H1 (cell line): ENCODE data around the gene SGMS1. TPM values are rescaled to one million over a fixed set of nuclear protein-coding genes. Genes with fewer than 3 reads are reported as not detected.

Source experiments
- CTCF ChIA-PET: fragments of 300-600 bp; sonication (Branson Sonifier 250); formaldehyde crosslinking; loops from one replicate; lab custom pipeline; 2021; ENCODE audit not compliant: partially characterized antibody; lab: Charles Lee
- POLR2A ChIA-PET: fragments of 300-600 bp; sonication (Branson Sonifier 250); formaldehyde crosslinking; loops from one replicate; lab custom pipeline; 2021; ENCODE audit warnings: inconsistent platforms; ENCODE audit not compliant: partially characterized antibody; lab: Charles Lee
- DNase-seq, 2 experiments: peaks; one replicate each; pipeline versions ENCODE4 v3.0.0 to v3.0.0-alpha.2; 2010 to 2022; ENCODE audit warnings: low spot score in 2 of 2, low read depth in 1 of 2, mixed read lengths in 1 of 2
- FAIRE-seq: peaks from 2 replicates; lab custom pipeline; 2011; peaks lifted over from hg19 to GRCh38; lab: Jason Lieb, UNC
- H2AFZ ChIP-seq: 2 replicates; pipeline ENCODE4 v1.8.1; 2012; ENCODE audit warnings: low read length, inconsistent platforms
- H2AK5ac ChIP-seq: 2 replicates; pipeline ENCODE4 v1.6.1; 2013; ENCODE audit warnings: low read depth, low read length
- H2BK120ac ChIP-seq: replicated peaks from 2 replicates; pipeline ENCODE3; 2013; ENCODE audit warnings: low read depth, low read length, inconsistent platforms
- H2BK12ac ChIP-seq: 2 replicates; pipeline ENCODE4 v1.6.1; 2013; ENCODE audit warnings: low read depth, low read length
- H2BK15ac ChIP-seq: 2 replicates; pipeline ENCODE4 v1.6.1; 2013; ENCODE audit warnings: low read length
- H2BK20ac ChIP-seq: 2 replicates; pipeline ENCODE4 v1.6.1; 2013; ENCODE audit warnings: low read length
- H2BK5ac ChIP-seq: 2 replicates; pipeline ENCODE4 v1.6.1; 2013; ENCODE audit warnings: low read depth, low read length
- H3K14ac ChIP-seq: 2 replicates; pipeline ENCODE4 v1.6.1; 2013; ENCODE audit warnings: inconsistent platforms; ENCODE audit not compliant: insufficient read length
- H3K18ac ChIP-seq: 2 replicates; pipeline ENCODE4 v1.6.1; 2013; ENCODE audit warnings: low read length; ENCODE audit errors: extremely low read depth
- H3K23ac ChIP-seq: 2 replicates; pipeline ENCODE4 v1.6.1; 2013; ENCODE audit warnings: inconsistent platforms; ENCODE audit not compliant: insufficient read length
- H3K23me2 ChIP-seq: 2 replicates; pipeline ENCODE4 v1.6.1; 2013; ENCODE audit warnings: low read depth, low read length
- H3K27ac ChIP-seq: 2 replicates; pipeline ENCODE4 v1.6.1; 2011; ENCODE audit warnings: low read depth, low read length, inconsistent platforms
- H3K27me3 ChIP-seq, 4 experiments: replicated peaks in 1 of 4; 1 replicate in 1 of 4; 2 replicates in 3 of 4; pipeline versions ENCODE4 v1.6.1 to v1.8.1; 2011 to 2013; ENCODE audit warnings: low read length in 3 of 4, mild to moderate bottlenecking in 3 of 4, inconsistent platforms in 2 of 4, mixed read lengths in 2 of 4, moderate library complexity in 1 of 4; ENCODE audit not compliant: control insufficient read depth in 3 of 4, insufficient read depth in 3 of 4; ENCODE audit errors: extremely low read depth in 1 of 4
- H3K36me3 ChIP-seq, 4 experiments: 2 replicates each; pipeline versions ENCODE4 v1.6.1 to v1.8.1; 2011 to 2013; ENCODE audit warnings: mild to moderate bottlenecking in 4 of 4, low read length in 3 of 4, moderate library complexity in 2 of 4, control low read depth in 1 of 4, inconsistent platforms in 1 of 4; ENCODE audit not compliant: insufficient read depth in 4 of 4, control insufficient read depth in 2 of 4
- H3K4ac ChIP-seq: replicated peaks from 2 replicates; pipeline ENCODE3; 2013; ENCODE audit warnings: low read length, low read depth, mixed read lengths, inconsistent platforms; ENCODE audit not compliant: insufficient read length
- H3K4me1 ChIP-seq, 4 experiments: replicated peaks in 1 of 4; 1 replicate in 1 of 4; 2 replicates in 3 of 4; pipeline versions ENCODE4 v1.6.1 to v1.8.1; 2011 to 2013; ENCODE audit warnings: low read length in 3 of 4, inconsistent platforms in 2 of 4, mixed read lengths in 1 of 4; ENCODE audit not compliant: insufficient read depth in 4 of 4, control insufficient read depth in 3 of 4
- H3K4me2 ChIP-seq, 2 experiments: 2 replicates each; pipeline versions ENCODE4 v1.6.1 to v1.8.1; 2011 to 2013; ENCODE audit warnings: low read depth in 2 of 2, low read length in 2 of 2, control low read depth in 1 of 2, inconsistent platforms in 1 of 2, mild to moderate bottlenecking in 1 of 2; ENCODE audit not compliant: insufficient read depth in 1 of 2
- H3K4me3 ChIP-seq, 4 experiments: fragments of 200-600, 300-600 bp in 1 of 4; sonication (generic), shearing (Covaris generic), sonication (Bioruptor Twin) in 1 of 4; 2 replicates each; pipeline versions ENCODE4 v1.5.1 to v1.8.1; 2011 to 2016; ENCODE audit warnings: low read length in 4 of 4, low read depth in 3 of 4, control low read depth in 2 of 4, inconsistent platforms in 2 of 4, mild to moderate bottlenecking in 2 of 4, mixed read lengths in 1 of 4, moderate library complexity in 1 of 4; ENCODE audit not compliant: insufficient read depth in 2 of 4; ENCODE audit errors: extremely low read depth in 1 of 4
- H3K56ac ChIP-seq: replicated peaks from 2 replicates; pipeline ENCODE3; 2013; ENCODE audit warnings: low read depth, mild to moderate bottlenecking, mixed read lengths, low read length, inconsistent platforms; ENCODE audit not compliant: insufficient read length
- H3K79me1 ChIP-seq: 2 replicates; pipeline ENCODE4 v1.6.1; 2013; ENCODE audit warnings: low read depth, low read length, control low read depth
- H3K79me2 ChIP-seq, 2 experiments: 2 replicates each; pipeline versions ENCODE4 v1.6.1 to v1.8.1; 2012 to 2013; ENCODE audit warnings: low read length in 2 of 2, mild to moderate bottlenecking in 2 of 2, inconsistent platforms in 1 of 2; ENCODE audit not compliant: insufficient read depth in 2 of 2, control insufficient read depth in 1 of 2
- H3K9ac ChIP-seq, 4 experiments: replicated peaks in 1 of 4; 1 replicate in 1 of 4; 2 replicates in 3 of 4; pipeline versions ENCODE4 v1.6.1 to v1.8.1; 2011 to 2013; ENCODE audit warnings: low read depth in 3 of 4, low read length in 3 of 4, control low read depth in 2 of 4, mild to moderate bottlenecking in 2 of 4, moderate library complexity in 2 of 4, inconsistent platforms in 1 of 4; ENCODE audit errors: extremely low read depth in 1 of 4
- H3K9me3 ChIP-seq, 2 experiments: 2 replicates each; pipeline versions ENCODE4 v1.6.1 to v1.8.1; 2012 to 2013; ENCODE audit warnings: mild to moderate bottlenecking in 2 of 2, moderate library complexity in 2 of 2, control low read depth in 1 of 2, inconsistent platforms in 1 of 2, low read depth in 1 of 2, low read length in 1 of 2, mixed read lengths in 1 of 2; ENCODE audit not compliant: insufficient read depth in 2 of 2
- H4K20me1 ChIP-seq, 2 experiments: replicated peaks in 1 of 2; 2 replicates each; pipeline versions ENCODE3 to v1.8.1; 2011 to 2013; ENCODE audit warnings: inconsistent platforms in 2 of 2, low read length in 2 of 2, mild to moderate bottlenecking in 1 of 2; ENCODE audit not compliant: insufficient read depth in 2 of 2, control insufficient read depth in 1 of 2
- H4K5ac ChIP-seq: 2 replicates; pipeline ENCODE4 v1.6.1; 2013; ENCODE audit warnings: low read length, low read depth, mixed read lengths, inconsistent platforms; ENCODE audit not compliant: insufficient read length
- H4K8ac ChIP-seq: 2 replicates; pipeline ENCODE4 v1.8.0; 2013; ENCODE audit warnings: mild to moderate bottlenecking, moderate library complexity, low read length, inconsistent platforms; ENCODE audit not compliant: insufficient read depth; ENCODE audit errors: extremely low read depth
- H4K91ac ChIP-seq: replicated peaks from 2 replicates; pipeline ENCODE3; 2013; ENCODE audit warnings: low read length, mixed read lengths, inconsistent platforms; ENCODE audit not compliant: insufficient read length
- BCL11A ChIP-seq, 2 experiments: IDR thresholded peaks; one replicate each; pipeline ENCODE4 v1.6.1; 2011; ENCODE audit warnings: low read depth in 2 of 2, low read length in 2 of 2, mild to moderate bottlenecking in 2 of 2
- EGR1 ChIP-seq: IDR thresholded peaks from 2 replicates; pipeline ENCODE4 v1.6.1; 2011; ENCODE audit warnings: low read depth, low read length, borderline replicate concordance
- HDAC2 ChIP-seq, 2 experiments: fragments of 300-600 bp in 1 of 2; sonication (generic) in 1 of 2; IDR thresholded peaks; 2 replicates each; pipeline ENCODE4 v1.6.1; 2011 to 2012; ENCODE audit warnings: low read depth in 2 of 2, low read length in 2 of 2, mild to moderate bottlenecking in 2 of 2, moderate library complexity in 2 of 2, borderline replicate concordance in 1 of 2, inconsistent platforms in 1 of 2
- RBBP5 ChIP-seq: IDR thresholded peaks from 2 replicates; pipeline ENCODE4 v1.7.1; 2012; ENCODE audit warnings: low read depth, mild to moderate bottlenecking, inconsistent platforms, low read length, moderate library complexity, borderline replicate concordance
- SIN3A ChIP-seq, 2 experiments: IDR thresholded peaks in 1 of 2; conservative IDR thresholded peaks in 1 of 2; 2 replicates each; pipeline ENCODE4 v1.6.1; 2011 to 2012; ENCODE audit warnings: low read length in 2 of 2, improper control_type of control experiment in 1 of 2, low read depth in 1 of 2, mild to moderate bottlenecking in 1 of 2
- SP2 ChIP-seq: IDR thresholded peaks from 2 replicates; pipeline ENCODE4 v1.6.1; 2012; ENCODE audit warnings: mild to moderate bottlenecking, low read length, inconsistent platforms
- SP4 ChIP-seq: IDR thresholded peaks from 2 replicates; pipeline ENCODE4 v1.6.1; 2012; ENCODE audit warnings: low read length, inconsistent platforms
- SUZ12 ChIP-seq: fragments of 200-600 bp; sonication (generic); IDR thresholded peaks from 2 replicates; pipeline ENCODE4 v1.6.1; 2012; ENCODE audit warnings: mild to moderate bottlenecking, inconsistent platforms, low read length, moderate library complexity, mixed read lengths
- TAF1 ChIP-seq: IDR thresholded peaks from 2 replicates; pipeline ENCODE4 v1.6.1; 2011; ENCODE audit warnings: mild to moderate bottlenecking, low read depth, low read length
- TBP ChIP-seq: IDR thresholded peaks from 2 replicates; pipeline ENCODE4 v1.6.1; 2011; ENCODE audit warnings: low read depth, low read length, improper control_type of control experiment
- TEAD4 ChIP-seq: IDR thresholded peaks from 2 replicates; pipeline ENCODE4 v1.6.1; 2012; ENCODE audit warnings: low read depth, low read length, inconsistent platforms, mixed read lengths
- WGBS, 2 experiments: shearing (Covaris generic) in 1 of 2; methylation state at CpG; one replicate each; pipeline versions ENCODE4 v1.1.6 to v1.1.7; 2013 to 2015; ENCODE audit warnings: low lambda C conversion rate in 2 of 2, mixed read lengths in 2 of 2, inconsistent platforms in 1 of 2, low coverage in 1 of 2, missing lambda C conversion rate in 1 of 2; ENCODE audit not compliant: insufficient replicate concordance in 2 of 2, insufficient coverage in 1 of 2, insufficient read length in 1 of 2; ENCODE audit errors: extremely low coverage in 1 of 2, missing lambda C conversion rate in 1 of 2; 5-methylcytosine and 5-hydroxymethylcytosine counted together
- polyA plus RNA-seq, 7 experiments: library from polyadenylated mRNA; depleted of rRNA in 3 of 7; stranded (reverse) in 5 of 7; unstranded in 2 of 7; fragments of >200 nt in 5 of 7; fragments of 200-250 nt in 2 of 7; gene quantifications; 1 replicate in 5 of 7; 2 replicates in 1 of 7; 4 replicates in 1 of 7; pipeline versions ENCODE4 v1.2.1 to v1.2.3, GENCODE V29; 2011 to 2013; ENCODE audit warnings: missing spikeins in 2 of 7, mixed read lengths in 2 of 7
- total RNA-seq: library from RNA; stranded (reverse); fragmentation: NEBNext Ultra II Directional; extraction: Animal tissue kit (Norgen Biotek cat#: 25700); gene quantifications from 2 replicates; pipeline ENCODE4 v1.2.1, GENCODE V29; 2021
- TF ChIP-seq, protein P1 (sequence below): IDR thresholded peaks from 2 replicates; pipeline ENCODE4 v1.6.1; 2012; ENCODE audit warnings: inconsistent platforms
- TF ChIP-seq, protein P2 (sequence below): IDR thresholded peaks from 2 replicates; pipeline ENCODE4 v1.6.1; 2012; ENCODE audit warnings: inconsistent platforms

Gene SGMS1
- total and polyA plus RNA-seq, 2 of the 8 experiments (the other 6 are each of a cell fraction or from before 2014, with no cell fraction given) = 6.0 to 15.6 TPM

DNA sequence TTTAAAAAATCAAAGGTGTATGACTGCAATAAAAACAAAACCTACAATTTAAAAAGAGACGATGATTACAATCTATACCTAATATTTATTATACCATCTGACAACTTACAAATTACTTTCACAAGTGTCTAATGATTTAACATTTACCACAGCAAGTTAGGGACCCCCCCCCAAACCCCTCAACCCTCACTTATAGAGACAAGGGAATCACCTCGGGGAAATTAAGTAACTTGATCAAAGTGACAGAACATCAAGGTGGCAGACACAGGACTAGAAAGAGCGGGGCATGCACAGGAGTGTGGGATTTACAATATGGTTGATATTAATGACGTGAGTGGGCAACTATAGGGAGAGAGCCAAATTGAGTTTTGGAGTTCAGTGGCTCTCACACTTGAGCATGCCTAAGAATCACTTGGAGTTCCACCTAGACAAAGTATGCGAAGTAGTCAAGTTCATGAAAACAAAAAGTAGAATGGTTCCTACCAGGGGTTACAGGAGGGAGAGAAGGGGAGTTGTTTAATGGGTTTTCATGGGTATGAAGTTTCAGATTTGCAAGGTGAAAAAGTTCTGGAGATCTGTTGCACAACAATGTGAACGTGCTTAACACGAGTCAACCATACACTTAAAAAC, 43.4 kb downstream of the SGMS1 start:
- FAIRE-seq = no peak
- no peak overlapping the region for H2BK120ac ChIP-seq
- H3K4me3 ChIP-seq = no peak overlapping the region
- H4K5ac ChIP-seq = no peak overlapping the region
- DNase-seq = no peak
- H3K27me3 ChIP-seq = no peaks in the 10 kb centered on the region
- H3K18ac ChIP-seq = no peak overlapping the region
- peaks cover 0 to 6% (median 2%) of the 10 kb centered on the region in 4 experiments; a peak in 1 of 8 replicates for H3K36me3 ChIP-seq
- no peaks in the 10 kb centered on the region for H3K23me2 ChIP-seq
- H3K4me1 ChIP-seq = peaks cover 4 to 8% (median 5%) of the 10 kb centered on the region in 4 experiments; a peak in 4 of 7 replicates
- 95% methylated on average over 7 of the region's 7 CpGs; no CpG with 5 or more reads in 1 of the 2 experiments for WGBS, 2 experiments
- no peak overlapping the region for H4K91ac ChIP-seq
- ChIA-PET CTCF (no interaction called here), POLR2A (no interaction called here)
- no peak overlapping the region for H2BK12ac ChIP-seq
- H2BK20ac ChIP-seq = no peak overlapping the region
- peaks cover 5% of the 10 kb centered on the region for H3K79me1 ChIP-seq
- H2AK5ac ChIP-seq = no peak overlapping the region
- no peak overlapping the region for H2BK5ac ChIP-seq
- H4K8ac ChIP-seq = no peak overlapping the region
- peaks cover 0 to under 1% of the 10 kb centered on the region in 2 experiments for H4K20me1 ChIP-seq
- H3K23ac ChIP-seq = no peak overlapping the region
- no peak overlapping the region for H2AFZ ChIP-seq
- H2BK15ac ChIP-seq = no peak overlapping the region
- no peak overlapping the region for H3K4ac ChIP-seq
- H3K9ac ChIP-seq = no peak overlapping the region
- no peak overlapping the region for H3K56ac ChIP-seq
- H3K27ac ChIP-seq = no peak overlapping the region
- peaks cover 0 to 39% of the 10 kb centered on the region in 2 experiments; a peak in 2 of 4 replicates for H3K79me2 ChIP-seq
- no peak overlapping the region for H3K14ac ChIP-seq
- H3K4me2 ChIP-seq = no peak overlapping the region
- H3K9me3 ChIP-seq = no peaks in the 10 kb centered on the region
- no peak for TF ChIP-seq TBP
- TF ChIP-seq SP2 = no peak
- TF ChIP-seq EGR1 = no peak
- TF ChIP-seq TEAD4 = no peak
- no peak for TF ChIP-seq TAF1
- TF ChIP-seq, protein P1, sequence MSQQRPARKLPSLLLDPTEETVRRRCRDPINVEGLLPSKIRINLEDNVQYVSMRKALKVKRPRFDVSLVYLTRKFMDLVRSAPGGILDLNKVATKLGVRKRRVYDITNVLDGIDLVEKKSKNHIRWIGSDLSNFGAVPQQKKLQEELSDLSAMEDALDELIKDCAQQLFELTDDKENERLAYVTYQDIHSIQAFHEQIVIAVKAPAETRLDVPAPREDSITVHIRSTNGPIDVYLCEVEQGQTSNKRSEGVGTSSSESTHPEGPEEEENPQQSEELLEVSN = no peak
- no peak for TF ChIP-seq SUZ12
- no peak for TF ChIP-seq SIN3A (conservative IDR thresholded peaks at IDR 0.05 in 1 of 2, IDR thresholded peaks at IDR 0.05 in 1 of 2; ENCODE audit: low read depth in 1 of 2, low read length in 2 of 2)
- no peak for TF ChIP-seq RBBP5
- TF ChIP-seq SP4 = no peak
- TF ChIP-seq BCL11A (IDR thresholded peaks at IDR 0.05; ENCODE audit: low read depth in 2 of 2, low read length in 2 of 2) = no peak
- TF ChIP-seq, protein P2, sequence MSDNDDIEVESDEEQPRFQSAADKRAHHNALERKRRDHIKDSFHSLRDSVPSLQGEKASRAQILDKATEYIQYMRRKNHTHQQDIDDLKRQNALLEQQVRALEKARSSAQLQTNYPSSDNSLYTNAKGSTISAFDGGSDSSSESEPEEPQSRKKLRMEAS = no peak
- TF ChIP-seq HDAC2 (IDR thresholded peaks at IDR 0.05; ENCODE audit: borderline replicate concordance in 1 of 2, low read depth in 2 of 2, low read length in 2 of 2) = no peak
